ENCODE data around the gene C1orf87.

- TF ChIP-seq CTCF (conservative IDR thresholded peaks at IDR 0.05) (no peak), ZFX (IDR thresholded peaks at IDR 0.05) (no peak)
Measured at GRCh38 chr1:59986516-59987310, 86.9 kb downstream of the C1orf87 start.
